ENCODE results near the gene PLA2G3. TPM values are rescaled to one million over a fixed set of nuclear protein-coding genes. Genes with fewer than 3 reads are reported as not detected.

Gene PLA2G3
- total RNA-seq, 1 experiment from 2014 or later, result not detected

GRCh38 chr22:31120230-31120629 lies 20.1 kb downstream of the PLA2G3 start:
- CTCF ChIA-PET, result interaction anchor here (1.0 to 2.7 kb wide), 2 partner anchors 13 to 30 kb away, joined by 3 to 14 read pairs; partner anchors contain the start of gene SELENOM
- Histone ChIP-seq H3K4me3 (replicated peaks in 1 of 2; ENCODE audit: low read depth in 1 of 2, low read length in 2 of 2) (no peak overlapping the region), H3K9me2 (ENCODE audit: insufficient read depth) (no peaks in the 10 kb centered on the region), H3K27me3 (ENCODE audit: insufficient read depth, low read length) (no peaks in the 10 kb centered on the region), H3K36me3 (ENCODE audit: control insufficient read depth in 1 of 2, insufficient read depth in 2 of 2, low read length in 2 of 2) (no peaks in the 10 kb centered on the region), H2AFZ (ENCODE audit: low read depth, low read length, poor library complexity, severe bottlenecking) (no peak overlapping the region), H3K79me2 (ENCODE audit: insufficient read depth, low read length) (no peaks in the 10 kb centered on the region), H3K4me2 (ENCODE audit: low read length) (no peak overlapping the region), H3K9me3 (ENCODE audit: control insufficient read depth in 1 of 2, insufficient read depth in 1 of 2, low read depth in 1 of 2, low read length in 2 of 2) (no peaks in the 10 kb centered on the region), H3K4me1 (ENCODE audit: control insufficient read depth in 1 of 2, insufficient read depth in 2 of 2, low read length in 2 of 2) (peaks cover 9 to 20% of the 10 kb centered on the region in 2 experiments), H3K9ac (ENCODE audit: low read length) (no peak overlapping the region), H4K20me1 (ENCODE audit: insufficient read depth) (no peaks in the 10 kb centered on the region), H3K27ac (ENCODE audit: low read depth, low read length) (no peak overlapping the region)
- TF ChIP-seq POLR2AphosphoS5 (IDR thresholded peaks at IDR 0.05; ENCODE audit: low read depth, low read length), result no peak
- TF ChIP-seq MAX (IDR thresholded peaks at IDR 0.05), result no peak
- TF ChIP-seq CBX3 (IDR thresholded peaks at IDR 0.05; ENCODE audit: low read depth), result no peak
- TF ChIP-seq TCF7L2 (IDR thresholded peaks at IDR 0.05; ENCODE audit: borderline replicate concordance, extremely low read depth, insufficient read depth, insufficient read length), result no peak
- TF ChIP-seq POLR2A (IDR thresholded peaks at IDR 0.05; ENCODE audit: borderline replicate concordance, extremely low read depth, insufficient read depth, insufficient read length), result no peak
- TF ChIP-seq SP1 (IDR thresholded peaks at IDR 0.05; ENCODE audit: low read depth), result no peak
- TF ChIP-seq CTCF (IDR thresholded peaks at IDR 0.05 in 2 of 3, conservative IDR thresholded peaks at IDR 0.05 in 1 of 3; ENCODE audit: borderline replicate concordance in 1 of 3, insufficient read depth in 1 of 3, low read depth in 2 of 3, low read length in 2 of 3), result no peak
- TF ChIP-seq REST (IDR thresholded peaks at IDR 0.05; ENCODE audit: low read depth), result no peak
- no peak for TF ChIP-seq EGR1 (IDR thresholded peaks at IDR 0.05; ENCODE audit: low read depth)
- TF ChIP-seq JUND (IDR thresholded peaks at IDR 0.05), result no peak
- TF ChIP-seq YY1 (IDR thresholded peaks at IDR 0.05; ENCODE audit: extremely low read depth, insufficient replicate concordance, low read depth, low read length), result no peak
- TF ChIP-seq SRF (IDR thresholded peaks at IDR 0.05; ENCODE audit: low read depth), result no peak
- no peak for TF ChIP-seq ELF1 (IDR thresholded peaks at IDR 0.05; ENCODE audit: borderline replicate concordance, low read depth)
- BruUV-seq (replicated peaks), result no TSS peak
- DNase-seq (ENCODE audit: low read depth, low spot score), result no peak
- POLR2A ChIA-PET, result no interaction called here
- RAD21 ChIA-PET (ENCODE audit: low non-redundant PET in 1 of 2, low total read pairs in 2 of 2, uncharacterized antibody in 2 of 2, unreplicated experiment in 2 of 2), result no interaction called here
- no peak for ATAC-seq
- intact Hi-C loops (cut with micrococcal nuclease), result no loop called here

All from HCT116 (cell line).